Measurements from ENCODE around the gene TUBA3E.
"Not testable (repeated sequence)": the region's sequence is repeated elsewhere in the genome, so short reads cannot be mapped to it uniquely, and the experiment has no call there.

DNA sequence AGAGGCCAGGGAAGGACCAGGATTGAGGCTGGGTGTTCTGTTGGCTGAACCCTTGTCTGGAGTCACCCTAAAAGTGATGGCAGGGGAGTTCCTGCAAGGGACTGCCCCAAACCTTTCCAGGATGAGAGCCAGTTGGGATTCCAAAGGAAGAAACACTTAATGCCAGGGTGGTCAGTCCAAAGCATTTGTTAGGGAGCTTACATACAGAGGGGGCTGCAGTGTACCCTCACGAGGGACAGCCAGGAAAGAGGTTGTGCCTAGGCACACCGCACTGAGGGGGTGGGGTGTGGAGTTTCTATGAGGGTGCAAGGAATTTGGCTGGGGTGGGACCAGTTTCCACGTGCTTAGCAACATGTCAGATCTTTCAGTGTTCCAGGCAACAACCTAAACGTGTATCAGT is 9.3 kb downstream of the TUBA3E start:
- TF ChIP-seq POLR2A (IDR thresholded peaks at IDR 0.05): not testable (repeated sequence)
- TF ChIP-seq, protein P1, sequence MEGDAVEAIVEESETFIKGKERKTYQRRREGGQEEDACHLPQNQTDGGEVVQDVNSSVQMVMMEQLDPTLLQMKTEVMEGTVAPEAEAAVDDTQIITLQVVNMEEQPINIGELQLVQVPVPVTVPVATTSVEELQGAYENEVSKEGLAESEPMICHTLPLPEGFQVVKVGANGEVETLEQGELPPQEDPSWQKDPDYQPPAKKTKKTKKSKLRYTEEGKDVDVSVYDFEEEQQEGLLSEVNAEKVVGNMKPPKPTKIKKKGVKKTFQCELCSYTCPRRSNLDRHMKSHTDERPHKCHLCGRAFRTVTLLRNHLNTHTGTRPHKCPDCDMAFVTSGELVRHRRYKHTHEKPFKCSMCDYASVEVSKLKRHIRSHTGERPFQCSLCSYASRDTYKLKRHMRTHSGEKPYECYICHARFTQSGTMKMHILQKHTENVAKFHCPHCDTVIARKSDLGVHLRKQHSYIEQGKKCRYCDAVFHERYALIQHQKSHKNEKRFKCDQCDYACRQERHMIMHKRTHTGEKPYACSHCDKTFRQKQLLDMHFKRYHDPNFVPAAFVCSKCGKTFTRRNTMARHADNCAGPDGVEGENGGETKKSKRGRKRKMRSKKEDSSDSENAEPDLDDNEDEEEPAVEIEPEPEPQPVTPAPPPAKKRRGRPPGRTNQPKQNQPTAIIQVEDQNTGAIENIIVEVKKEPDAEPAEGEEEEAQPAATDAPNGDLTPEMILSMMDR (IDR thresholded peaks at IDR 0.05): not testable (repeated sequence)
